Hepatic stellate cell (primary cell): Measurements from ENCODE around the gene TBCK.
A peak's percentile ranks its signal among the peaks of the same experiment; 100 is the strongest.
"Not testable (repeated sequence)": the region's sequence is repeated elsewhere in the genome, so short reads cannot be mapped to it uniquely, and the experiment has no call there.

Source experiments
- DNase-seq: peaks from one replicate; pipeline ENCODE4 v3.0.0; 2011; ENCODE audit warnings: low spot score

Gene TBCK

GRCh38 chr4:106111778-106112469 is 204.1 kb downstream of the TBCK start:
- DNase-seq: not testable (repeated sequence)

- no peak for DNase-seq
These were observed 206.1 kb downstream of the TBCK start for GRCh38 chr4:106109929-106110328.

GRCh38 chr4:106105697-106106096 is 210.3 kb downstream of the TBCK start:
- no peak for DNase-seq

- DNase-seq: no peak
These were observed 211.7 kb downstream of the TBCK start for GRCh38 chr4:106104276-106104675.

GRCh38 chr4:106096454-106096853 is 219.6 kb downstream of the TBCK start:
- no peak for DNase-seq

GRCh38 chr4:106095408-106095807 is 220.6 kb downstream of the TBCK start:
- peak; percentile 4 for DNase-seq

GRCh38 chr4:106092361-106093040 is 223.5 kb downstream of the TBCK start:
- DNase-seq: no peak

- DNase-seq: no peak
These were observed 225.2 kb downstream of the TBCK start for GRCh38 chr4:106090826-106091225.

GRCh38 chr4:106083065-106083464 is 232.9 kb downstream of the TBCK start:
- DNase-seq: no peak

GRCh38 chr4:106080376-106080775 is 235.6 kb downstream of the TBCK start:
- DNase-seq: no peak

- DNase-seq: no peak
These were observed 236.4 kb downstream of the TBCK start for GRCh38 chr4:106079616-106080015.

- no peak for DNase-seq
These were observed 251.0 kb downstream of the TBCK start for GRCh38 chr4:106065018-106065417.

- no peak for DNase-seq
These were observed 253.0 kb downstream of the TBCK start for GRCh38 chr4:106063009-106063408.

- no peak for DNase-seq
These were observed 253.5 kb downstream of the TBCK start for GRCh38 chr4:106062452-106062875.

GRCh38 chr4:106058921-106059320 is 257.1 kb downstream of the TBCK start:
- DNase-seq: no peak

- DNase-seq: no peak
These were observed 259.1 kb downstream of the TBCK start for GRCh38 chr4:106056914-106057313.

GRCh38 chr4:106051514-106051913 is 264.5 kb downstream of the TBCK start:
- no peak for DNase-seq

GRCh38 chr4:106049490-106049889 is 266.5 kb downstream of the TBCK start:
- no peak for DNase-seq

GRCh38 chr4:106048250-106048971 is 267.6 kb downstream of the TBCK start:
- no peak for DNase-seq

GRCh38 chr4:106046083-106046482 is 269.9 kb downstream of the TBCK start:
- DNase-seq: no peak

GRCh38 chr4:106041294-106042002 is 274.6 kb downstream of the TBCK start:
- DNase-seq: no peak

GRCh38 chr4:106039796-106040195 is 276.2 kb downstream of the TBCK start:
- no peak for DNase-seq
